GDM1 (cell line): Measurements from ENCODE around the gene PLPP6.

ENCODE experiments used
- DNase-seq: peaks from one replicate; lab custom pipeline; 2025; lab: John Stamatoyannopoulos, UW

Gene PLPP6

DNA sequence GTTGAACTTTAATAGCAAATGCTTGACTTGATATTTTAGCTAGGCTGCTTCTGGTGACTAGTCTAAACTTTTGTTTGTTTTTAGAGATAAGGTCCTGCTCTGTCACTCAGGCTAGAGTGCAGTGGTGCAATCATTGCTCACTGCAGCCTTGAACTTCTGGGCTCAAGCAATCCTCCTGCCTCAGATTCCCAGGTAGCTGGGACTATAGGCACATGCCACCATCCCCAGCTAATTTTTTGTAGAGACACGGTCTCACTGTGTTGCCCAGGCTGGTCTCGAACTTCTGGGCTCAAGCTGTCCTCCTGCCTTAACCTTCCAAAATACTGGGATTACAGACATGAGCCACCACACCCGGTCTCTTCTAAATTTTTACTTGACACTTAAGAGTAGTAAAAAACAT, 38.0 kb downstream of the PLPP6 start:
- no peak for DNase-seq

DNA sequence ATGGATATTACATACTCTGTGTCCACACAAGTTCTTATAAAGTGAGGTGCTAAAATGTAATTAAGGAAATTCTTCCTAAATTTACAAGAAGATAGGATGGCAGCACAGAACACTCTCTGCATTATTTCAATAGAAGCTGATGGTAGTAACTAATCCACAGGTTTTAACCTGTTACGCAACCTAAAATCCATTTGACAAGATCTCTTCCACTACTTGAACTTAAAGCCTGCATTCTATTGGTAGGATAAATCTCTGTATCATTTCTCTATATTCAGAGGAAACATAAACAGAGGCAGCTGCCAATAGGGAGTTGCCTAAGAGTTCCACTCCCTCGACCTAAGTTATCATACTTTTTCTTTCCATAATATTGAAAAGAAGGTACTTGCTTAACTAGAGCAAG, 38.8 kb downstream of the PLPP6 start:
- no peak for DNase-seq

DNA sequence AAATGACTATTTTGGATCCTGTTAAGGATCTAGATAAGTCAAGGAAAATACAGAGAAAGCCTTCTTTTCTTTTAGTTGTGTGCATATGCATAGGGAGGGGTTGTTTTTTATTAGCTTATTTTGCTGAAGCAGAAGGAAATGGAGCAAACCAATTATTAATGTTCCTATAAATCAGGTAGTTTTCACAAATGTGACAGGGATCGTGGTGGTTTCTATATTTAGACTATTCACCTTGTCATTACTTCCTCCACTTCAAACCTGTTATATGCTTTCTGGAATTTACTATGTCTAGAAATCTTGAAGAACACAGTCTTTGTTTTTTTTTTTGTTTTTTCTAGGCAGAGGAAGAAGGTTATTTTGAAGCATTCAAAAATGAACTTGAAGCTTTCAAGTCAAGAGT, 39.4 kb downstream of the PLPP6 start:
- no peak for DNase-seq

DNA sequence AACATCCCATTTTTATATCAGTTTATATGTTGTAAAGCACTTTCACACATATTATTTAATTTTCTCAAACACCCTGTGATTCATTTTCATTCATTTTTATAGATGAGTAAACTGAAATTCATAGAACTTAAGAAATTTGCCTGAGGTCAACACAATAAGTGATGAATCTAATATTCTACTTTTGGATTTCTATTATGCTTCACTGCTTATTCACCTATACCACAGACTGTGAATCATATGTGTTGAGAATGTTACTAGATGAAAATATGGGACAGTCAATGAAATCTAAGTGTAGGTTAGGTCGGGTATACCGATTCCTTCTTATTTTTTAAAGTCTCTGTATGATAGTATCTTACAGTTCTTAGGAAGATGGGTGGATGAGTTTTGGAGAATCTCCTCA, 42.0 kb downstream of the PLPP6 start:
- no peak for DNase-seq

DNA sequence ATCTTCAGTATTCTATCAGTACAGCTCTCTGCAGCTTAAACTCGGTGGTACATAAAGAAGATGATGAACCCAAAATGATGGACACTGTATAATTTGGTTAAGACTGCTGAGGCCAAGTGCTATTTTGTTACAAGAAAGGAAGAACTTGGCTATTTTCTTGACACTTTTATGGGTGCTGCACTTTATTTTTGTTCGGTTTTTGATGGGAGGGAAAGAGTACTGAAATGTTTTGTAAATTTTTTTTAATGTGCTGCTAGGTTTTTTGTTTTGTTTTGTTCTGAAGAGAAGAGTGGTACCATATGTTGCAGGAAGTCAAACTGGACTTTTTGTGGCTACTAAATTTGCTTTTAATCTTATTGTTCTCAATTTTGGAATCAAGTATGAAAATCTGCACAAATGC, 43.9 kb downstream of the PLPP6 start:
- DNase-seq, result no peak

DNA sequence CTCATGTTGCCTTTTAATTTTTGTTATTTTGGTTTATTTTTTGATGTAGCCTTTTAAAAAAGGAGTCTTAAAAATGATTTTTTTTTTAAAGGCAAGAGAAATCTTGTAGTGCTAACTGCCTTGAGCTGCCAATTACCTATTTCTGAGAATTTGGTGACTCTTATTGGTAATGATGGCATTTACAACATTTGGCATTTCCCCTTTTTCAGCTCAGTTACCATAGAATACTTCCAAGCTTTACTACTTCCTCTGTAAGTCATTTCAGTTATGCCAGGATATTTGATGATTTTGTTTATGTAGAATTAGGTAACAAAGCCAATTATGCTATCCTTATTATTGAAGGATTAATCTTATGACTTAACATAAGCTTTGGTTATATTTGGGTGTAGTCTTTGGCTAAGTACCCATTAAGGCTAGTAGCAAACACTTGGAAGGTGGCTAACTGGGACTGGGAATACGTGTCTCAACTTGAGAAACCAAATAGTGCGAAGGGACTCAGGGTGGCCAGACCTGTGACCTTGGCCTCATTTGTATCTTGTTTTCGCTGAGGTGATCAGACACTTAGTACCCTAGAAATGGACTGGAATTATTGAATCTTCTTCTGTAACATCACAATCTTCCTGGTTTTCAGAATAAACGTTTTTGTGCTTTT, 45.0 kb downstream of the PLPP6 start:
- DNase-seq, result no peak

DNA sequence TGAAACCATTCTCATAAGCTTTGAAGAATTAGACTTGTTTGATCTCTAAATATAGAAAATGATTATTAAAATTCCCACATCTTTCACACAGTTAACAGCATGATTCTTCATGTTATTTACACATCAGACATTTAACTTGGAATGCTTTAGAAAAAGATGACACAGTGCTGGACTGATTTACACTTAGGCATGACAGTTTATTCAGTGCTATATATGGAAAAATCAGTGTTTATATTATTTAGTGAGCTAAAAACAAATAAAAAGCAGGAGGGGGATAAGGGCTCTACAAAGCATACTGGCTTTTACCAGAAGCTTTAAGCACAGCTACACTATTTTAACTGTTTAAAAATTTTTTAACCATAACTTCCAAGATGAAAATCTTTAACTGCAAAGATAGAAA, 47.3 kb downstream of the PLPP6 start:
- no peak for DNase-seq

DNA sequence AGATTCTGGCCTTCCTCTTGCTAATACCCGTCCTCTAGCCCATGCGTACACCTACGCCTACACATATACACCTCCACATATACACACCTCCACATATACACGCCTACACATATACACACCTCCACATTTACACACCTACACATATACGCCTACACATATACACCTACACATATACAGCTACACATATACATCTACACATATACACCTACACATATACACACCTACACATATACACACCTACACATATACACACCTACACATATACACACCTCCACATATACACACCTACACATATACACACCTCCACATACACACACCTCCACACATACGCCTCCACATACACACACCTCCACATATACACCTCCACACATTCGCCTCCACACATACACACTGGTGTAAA, 51.8 kb downstream of the PLPP6 start:
- DNase-seq, result no peak

DNA sequence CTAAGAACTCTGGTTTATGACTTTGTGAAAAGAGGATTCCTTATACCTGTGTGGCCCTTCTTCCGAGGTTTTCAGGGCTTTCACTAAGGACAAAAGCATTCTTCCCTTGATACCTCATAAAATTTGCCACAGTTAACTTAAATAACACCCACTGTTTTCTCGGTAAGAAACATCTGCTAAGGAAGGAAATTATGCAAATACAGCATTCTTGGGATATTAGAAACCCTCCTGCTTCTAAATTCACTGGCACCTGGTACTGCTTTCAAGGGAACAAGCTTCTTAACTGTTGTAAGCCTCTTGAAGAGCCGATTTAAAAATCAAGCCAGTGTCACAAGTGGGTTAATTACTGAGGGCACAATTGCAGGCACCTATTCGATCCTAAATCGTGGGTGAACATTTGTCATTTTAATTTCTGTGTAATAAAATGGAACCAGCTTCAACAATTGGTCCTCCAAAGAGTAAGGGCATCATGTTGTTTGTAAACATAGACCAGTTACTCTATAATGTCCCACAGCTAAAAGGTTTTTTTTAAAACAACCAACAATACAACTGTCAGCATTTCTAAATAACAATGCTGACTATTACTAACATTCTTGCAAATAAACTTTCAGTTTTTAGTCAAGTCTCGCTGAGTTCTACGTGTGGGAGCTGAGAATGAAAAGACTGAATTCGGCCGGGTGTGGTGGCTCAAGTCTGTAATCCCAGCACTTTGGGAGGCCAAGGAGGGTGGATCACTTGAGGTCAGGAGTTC, 52.3 kb downstream of the PLPP6 start:
- no peak for DNase-seq
